ENCODE measurements around the gene MRS2.
"Not testable (repeated sequence)": the region's sequence is repeated elsewhere in the genome, so short reads cannot be mapped to it uniquely, and the experiment has no call there.

The MRS2 gene, protein sequence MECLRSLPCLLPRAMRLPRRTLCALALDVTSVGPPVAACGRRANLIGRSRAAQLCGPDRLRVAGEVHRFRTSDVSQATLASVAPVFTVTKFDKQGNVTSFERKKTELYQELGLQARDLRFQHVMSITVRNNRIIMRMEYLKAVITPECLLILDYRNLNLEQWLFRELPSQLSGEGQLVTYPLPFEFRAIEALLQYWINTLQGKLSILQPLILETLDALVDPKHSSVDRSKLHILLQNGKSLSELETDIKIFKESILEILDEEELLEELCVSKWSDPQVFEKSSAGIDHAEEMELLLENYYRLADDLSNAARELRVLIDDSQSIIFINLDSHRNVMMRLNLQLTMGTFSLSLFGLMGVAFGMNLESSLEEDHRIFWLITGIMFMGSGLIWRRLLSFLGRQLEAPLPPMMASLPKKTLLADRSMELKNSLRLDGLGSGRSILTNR

DNA sequence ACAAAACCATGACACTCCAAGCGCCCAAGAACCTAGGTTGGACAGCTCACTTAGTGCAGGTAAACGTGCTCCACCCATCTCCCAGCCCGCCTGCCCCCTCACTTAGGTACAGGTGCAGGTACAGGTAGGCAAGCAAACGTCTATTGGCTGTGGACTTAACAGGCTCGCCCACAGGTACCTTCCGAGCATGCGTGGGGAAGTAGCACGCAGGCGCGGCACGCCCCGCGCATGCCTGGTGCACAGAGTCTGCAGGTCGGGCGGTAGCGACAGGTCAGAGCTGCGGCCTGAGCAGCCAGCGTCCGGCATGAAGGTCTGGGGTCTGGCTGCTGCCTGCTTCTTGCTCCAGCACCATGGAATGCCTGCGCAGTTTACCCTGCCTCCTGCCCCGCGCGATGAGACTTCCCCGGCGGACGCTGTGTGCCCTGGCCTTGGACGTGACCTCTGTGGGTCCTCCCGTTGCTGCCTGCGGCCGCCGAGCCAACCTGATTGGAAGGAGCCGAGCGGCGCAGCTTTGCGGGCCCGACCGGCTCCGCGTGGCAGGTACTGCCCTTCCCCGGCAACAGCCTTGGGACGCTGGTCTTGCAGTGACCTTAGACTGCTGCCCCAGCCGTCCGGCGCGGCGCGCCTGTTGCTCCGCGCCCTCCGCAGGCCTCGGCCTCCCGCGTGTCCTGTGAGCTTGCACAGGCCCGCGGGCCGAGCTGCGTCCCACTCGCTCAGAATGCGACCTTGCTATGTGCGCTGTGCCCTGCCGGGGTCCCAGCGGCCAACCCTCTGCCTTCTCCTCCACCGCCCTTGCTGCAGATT, at the start of gene MRS2:
Gene MRS2, plus strand, starts transcription at position 240 of the 804 bp plus-strand sequence. Its CDS starts 111 bp downstream, at position 351.
- DNase-seq: peak; percentile 98

DNA sequence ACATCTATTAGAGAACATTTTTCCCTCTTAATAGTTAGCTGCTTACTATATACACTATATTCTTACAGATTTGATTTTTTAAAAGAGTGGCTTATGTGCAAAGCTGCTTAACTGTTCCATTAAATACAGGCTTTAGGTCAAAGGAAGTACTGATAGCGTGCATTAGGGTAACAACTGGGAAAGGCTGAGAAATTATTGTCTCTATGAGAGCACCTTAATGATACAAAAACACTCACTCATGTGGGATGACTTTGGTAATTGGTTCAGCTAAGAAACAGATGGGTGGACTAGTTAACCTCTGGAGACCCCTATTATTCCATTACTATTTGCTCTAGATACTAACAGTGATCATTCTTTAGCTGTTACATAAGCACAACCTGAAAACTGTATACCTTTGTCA, 48.9 kb upstream of the MRS2 start:
- DNase-seq: no peak

DNA sequence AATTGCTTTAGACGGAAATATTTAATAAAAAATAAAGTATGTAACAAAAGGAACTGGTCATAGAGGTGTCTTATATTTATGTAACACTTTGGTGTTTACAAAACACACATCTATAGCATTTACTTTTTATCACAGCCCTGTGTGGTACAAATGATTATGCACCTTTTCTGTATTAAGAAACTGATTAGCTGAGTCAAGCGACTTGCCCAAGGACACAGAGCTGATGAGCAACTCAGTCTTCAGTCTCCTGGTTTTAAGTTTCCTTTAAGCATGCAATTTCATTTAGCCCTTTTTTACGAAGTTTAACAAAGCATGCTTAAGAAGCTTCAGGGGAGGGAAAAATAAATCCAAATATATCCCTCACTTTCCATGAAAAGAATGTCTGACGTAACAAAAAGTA, 47.3 kb upstream of the MRS2 start:
- DNase-seq: no peak

DNA sequence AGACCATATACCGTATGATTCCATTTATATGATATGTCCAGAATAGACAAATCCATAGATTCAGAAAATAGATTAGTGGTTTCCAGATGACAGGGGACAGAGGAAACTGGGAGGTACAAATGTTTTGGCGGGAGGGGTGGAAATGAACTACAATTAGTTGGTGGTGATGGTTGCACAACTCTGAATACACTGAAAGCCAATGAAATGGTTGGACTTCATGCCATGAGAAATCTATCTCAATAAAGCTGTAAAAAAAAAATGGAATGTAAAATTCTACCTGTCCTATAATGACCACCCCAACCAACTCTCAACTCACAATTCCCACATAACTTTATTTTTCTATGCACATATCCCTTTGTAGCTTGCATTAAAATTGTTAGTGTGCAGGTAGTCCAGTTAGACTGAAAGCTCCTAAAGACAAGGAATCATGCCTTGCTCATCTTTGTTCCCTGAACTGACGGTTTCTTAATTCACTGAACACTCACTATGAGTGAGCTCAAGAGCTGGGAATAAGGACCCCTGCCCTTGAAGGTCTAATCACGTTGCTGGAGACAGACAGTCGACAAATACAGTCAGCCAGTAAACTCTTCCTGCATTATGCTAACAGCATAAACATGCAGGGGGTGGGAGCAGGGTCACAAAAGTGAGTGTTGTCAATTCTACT, 46.3 kb upstream of the MRS2 start:
- DNase-seq: no peak

DNA sequence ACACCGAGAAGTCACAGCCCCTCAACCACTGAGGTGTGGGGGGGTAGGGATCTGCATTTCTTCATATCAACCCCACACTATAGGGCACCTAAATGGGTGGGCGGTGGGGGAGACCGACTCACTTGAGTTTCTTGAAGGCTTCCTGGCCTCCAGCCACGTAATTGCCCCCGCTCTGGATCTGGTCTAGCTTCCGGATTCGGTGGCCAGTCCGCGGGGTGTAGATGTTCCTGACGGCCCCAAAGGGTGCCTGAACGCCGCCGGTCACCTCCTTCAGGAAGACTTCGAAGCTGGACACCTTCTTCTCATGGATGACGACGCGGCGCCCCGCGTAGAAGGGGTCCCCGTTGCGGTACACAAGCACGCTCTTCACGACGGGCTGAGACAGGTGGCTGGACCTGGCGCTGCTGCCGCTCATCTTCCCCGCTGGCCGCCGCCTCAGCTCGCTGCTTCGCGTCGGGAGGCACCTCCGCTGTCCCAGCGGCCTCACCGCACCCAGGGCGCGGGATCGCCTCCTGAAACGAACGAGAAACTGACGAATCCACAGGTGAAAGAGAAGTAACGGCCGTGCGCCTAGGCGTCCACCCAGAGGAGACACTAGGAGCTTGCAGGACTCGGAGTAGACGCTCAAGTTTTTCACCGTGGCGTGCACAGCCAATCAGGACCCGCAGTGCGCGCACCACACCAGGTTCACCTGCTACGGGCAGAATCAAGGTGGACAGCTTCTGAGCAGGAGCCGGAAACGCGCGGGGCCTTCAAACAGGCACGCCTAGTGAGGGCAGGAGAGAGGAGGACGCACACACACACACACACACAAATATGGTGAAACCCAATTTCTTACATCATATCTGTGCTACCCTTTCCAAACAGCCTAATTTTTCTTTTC, 45.2 kb upstream of the MRS2 start, which contains the start of gene DCDC2:
Gene DCDC2, minus strand, starts transcription at position 724 of the 883 bp plus-strand sequence. Its CDS starts 309 bp downstream, at position 415.
- peak; percentile 81 for DNase-seq

DNA sequence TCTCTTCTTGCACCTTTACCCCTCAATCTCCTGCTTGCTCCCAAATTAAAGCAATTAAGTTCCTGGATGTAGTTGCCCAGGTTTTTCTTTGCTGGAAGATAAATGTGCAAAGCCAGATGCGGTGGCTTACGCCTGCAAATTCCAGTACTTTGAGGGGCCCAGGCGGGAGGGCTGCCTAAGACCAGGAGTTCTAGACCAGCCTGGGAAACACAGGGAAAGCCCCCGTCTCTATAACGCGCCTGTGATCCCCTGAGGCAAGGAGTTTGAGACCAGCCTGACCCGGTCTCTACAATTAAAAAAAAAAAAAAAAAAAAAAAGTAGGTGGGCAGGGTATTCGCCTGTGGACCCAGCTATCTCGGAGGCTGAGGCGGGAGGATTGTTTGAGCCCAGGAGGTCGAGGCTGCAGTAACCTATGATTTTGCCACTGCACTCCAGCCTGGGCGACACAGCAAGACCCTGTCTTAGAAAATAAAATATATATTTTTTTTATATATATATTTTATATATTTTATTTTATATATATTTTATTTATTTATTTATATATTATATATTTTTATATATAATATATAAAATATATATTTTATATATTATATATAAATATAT, 44.4 kb upstream of the MRS2 start:
- peak; percentile 64 for DNase-seq

DNA sequence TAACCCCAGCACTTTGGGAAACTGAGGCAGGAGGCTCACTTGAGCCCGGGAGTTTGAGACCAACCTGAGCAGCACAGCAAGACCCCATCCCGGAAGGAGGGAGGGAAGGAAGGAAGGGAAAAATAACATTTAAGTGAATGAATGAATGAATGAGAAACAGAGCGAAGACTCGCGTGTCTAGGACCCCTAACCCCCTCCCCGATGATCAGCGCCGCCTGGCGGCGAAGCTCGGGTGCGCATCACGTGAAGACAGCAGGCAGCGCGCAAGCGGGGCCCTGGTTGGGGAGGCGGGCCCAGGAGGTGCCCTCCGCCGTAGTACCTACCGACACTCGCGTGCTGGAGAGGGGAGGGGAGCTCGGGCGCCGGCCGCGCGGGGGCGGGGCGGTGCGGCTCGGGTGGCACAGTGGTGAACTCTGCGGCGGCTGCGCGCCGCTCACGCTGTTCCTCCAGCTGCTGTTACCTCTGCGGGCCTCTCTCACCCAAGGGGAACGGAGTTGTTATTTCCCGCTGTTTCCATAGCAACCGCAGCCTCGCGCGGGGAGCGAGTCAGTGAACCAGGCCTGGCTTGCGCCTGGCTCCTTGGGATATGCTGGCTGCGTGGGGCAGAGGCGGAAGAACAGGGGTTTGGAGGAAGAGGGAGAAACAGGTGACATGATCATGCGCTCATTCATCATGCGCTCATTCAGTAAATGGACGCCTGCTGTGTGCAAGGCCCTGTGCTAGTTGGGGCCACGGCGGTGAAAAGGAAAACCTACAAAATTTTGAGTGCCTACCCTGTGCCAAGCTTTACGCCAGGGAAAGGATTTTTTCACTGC, 42.9 kb upstream of the MRS2 start:
- DNase-seq: peak; percentile 90

DNA sequence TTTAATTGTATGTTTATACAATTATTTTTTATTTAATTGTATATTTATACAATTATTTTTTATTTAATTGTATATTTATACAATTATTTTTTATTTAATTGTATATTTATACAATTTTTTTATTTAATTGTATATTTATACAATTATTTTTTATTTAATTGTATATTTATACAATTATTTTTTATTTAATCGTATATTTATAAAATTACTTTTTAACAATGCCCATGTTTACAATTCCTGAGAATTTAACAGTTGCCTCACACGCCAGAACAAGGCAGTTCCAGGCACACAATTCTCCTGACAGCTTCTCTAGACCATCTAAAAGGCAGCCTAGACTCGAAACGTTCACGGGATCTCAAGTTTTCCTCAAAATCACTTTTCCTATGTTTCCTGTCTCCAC, 40.4 kb upstream of the MRS2 start:
- DNase-seq: not testable (repeated sequence)

DNA sequence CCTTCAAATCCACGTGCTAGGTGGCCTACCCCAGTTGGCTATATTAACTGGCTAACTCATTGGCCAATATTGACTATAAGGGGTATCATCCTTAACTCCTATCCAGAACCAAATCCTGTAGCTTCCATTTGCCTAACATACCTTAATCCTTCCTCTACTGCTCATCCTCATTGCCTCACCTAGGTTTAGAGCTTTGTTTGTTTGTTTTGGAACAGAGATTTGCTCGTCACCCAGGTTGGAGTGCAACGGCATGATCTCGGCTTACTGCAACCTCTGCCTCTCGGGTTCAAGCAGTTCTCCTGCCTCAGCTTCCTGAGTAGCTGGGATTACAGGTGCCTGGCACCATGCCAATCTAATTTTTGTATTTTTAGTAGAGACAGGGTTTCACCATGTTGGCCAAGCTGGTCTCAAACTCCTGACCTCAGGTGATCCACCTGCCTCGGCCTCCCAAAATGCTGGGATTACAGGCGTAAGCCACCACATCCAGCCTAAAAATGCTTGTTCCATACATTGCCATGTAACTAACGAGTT, 37.6 kb upstream of the MRS2 start:
- peak; percentile 65 for DNase-seq

DNA sequence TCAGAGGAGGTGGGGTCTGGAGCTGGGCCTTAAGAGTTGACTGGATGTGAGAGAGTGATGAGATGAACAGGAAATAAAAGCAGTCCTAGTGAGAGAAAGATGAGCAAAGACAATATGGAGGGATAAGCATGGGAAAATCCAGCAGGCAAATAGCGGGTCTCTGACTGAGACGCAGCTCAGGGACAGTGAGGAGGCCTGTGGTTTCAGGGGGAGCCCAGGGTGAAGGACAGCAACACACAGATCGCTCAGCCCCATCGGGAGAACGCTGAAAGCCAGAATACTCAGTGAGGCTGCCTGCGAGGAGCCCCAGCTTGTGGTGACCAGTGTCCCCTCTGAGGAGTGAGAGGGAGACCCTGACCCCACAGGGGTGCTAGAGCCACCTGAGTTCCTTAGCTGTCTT, 28.1 kb upstream of the MRS2 start:
- DNase-seq: no peak

DNA sequence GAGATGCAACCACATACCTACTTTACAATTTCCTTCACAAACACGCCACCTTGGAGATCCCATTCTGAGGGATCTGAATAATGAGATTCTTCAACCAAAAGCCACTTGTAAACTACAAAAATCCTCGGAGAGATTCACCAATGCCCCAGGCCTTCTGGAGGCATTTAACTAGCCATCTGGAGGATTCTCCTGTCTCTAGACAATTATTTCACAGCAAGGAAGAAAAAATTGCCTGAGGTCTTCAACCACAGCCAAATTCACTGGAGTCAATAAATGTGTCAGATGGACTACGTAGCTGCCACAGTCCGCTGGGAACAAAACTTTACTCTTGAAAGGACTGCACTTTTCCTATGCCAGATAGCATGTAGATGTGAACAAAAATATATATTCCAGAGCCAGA, 25.9 kb upstream of the MRS2 start:
- DNase-seq: no peak

DNA sequence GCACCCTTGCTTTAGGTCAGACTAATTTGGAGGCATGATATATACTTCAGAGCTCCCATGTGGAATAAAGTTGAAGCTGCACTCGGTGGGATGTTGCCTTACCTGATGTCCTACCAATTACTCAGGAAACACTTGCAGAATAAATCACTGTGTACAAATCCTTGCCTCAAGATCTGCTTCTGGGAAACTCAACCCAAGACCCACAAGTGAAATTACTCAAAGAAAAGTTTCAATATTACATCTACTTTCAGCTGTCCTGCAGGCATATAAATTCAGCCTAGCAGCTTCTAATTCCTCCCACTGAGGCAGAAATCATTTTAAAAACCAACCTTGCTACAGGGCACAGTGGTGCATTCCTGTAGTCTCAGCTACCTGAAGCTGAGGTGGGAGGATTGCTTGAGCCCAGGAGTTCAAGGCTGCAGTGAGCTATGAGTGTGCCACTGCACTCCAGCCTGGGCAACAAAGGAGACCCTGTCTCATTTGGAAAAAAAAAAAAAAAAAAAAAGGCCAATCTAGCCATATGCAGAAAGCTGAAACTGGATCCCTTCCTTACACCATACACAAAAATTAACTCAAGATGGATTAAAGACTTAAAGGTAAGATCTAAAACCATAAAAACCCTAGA, 24.2 kb upstream of the MRS2 start:
- DNase-seq: no peak

DNA sequence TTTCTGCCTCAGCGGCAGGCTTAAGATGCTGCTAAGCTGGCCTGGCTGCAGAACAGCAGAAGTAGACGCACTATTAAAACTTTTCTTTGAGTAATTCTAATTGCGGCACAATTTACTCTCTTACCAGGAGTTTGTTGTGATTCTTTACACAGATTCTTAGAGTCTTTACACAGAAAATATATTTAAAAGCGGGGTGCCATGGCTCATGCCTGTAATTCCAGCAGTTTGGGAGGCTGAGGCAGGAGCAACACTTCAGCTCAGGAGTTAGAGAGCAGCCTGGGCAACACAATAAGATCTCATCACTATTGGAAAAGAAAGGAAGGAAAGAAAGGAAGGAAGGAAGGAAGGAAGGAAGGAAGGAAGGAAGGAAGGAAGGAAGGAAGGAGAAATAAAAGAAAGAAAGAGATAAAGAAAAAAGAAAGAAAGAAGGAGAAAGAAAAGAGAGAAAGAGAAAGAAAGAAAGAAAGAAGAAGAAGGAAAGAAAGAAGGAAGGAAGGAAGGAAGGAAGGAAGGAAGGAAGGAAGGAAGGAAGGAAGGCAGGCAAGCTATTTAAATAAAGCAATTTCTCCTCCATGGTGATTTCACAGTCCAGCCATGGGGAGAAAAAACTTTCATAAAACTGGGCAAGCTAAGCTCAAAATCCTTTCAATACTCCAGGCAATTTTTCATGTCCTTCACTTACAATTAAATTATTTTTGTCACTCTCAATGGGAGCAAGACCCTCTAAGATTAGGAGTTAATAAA, 21.1 kb upstream of the MRS2 start:
- DNase-seq: no peak

DNA sequence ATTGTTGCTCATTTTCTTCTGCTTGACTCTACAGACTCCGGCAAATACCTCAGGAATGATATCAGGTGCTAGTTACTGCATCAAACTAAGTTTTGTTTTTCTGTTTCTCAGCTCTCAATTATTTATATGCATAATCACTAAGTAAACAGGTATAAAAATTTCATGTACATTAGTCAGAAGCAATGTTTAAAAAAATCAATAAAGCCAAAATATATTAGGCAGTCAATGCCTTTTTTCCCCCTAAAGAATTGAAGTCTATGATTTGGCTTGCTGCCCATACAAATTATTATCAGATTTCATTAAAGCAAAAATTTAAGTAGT, 20.6 kb upstream of the MRS2 start:
- DNase-seq: no peak

DNA sequence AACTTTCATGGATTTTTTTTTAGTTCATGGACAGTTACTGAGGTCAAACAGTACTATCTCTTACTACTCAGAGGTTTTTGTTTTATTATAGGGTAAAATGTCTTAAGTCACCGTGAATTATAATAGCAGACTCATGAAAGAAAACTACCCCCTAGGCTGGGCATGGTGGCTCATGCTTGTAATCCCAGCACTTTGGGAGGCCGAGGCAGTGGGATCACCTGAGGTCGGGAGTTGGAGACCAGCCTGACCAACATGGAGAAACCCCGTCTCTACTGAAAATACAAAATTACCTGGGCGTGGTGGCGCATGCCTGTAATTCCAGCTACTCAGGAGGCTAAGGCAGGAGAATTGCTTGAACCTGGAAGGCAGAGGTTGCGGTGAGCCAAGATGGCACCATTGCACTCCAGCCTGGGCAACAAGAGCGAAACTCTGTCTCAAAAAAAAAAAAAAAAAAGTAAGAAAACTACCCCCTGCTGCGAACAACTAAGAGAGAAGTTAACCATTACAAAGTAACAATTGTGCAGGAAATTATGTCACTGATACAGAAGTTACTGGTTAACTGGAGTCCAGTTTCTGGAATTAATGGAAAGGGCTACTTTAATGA, 19.7 kb upstream of the MRS2 start:
- DNase-seq: not testable (repeated sequence)

DNA sequence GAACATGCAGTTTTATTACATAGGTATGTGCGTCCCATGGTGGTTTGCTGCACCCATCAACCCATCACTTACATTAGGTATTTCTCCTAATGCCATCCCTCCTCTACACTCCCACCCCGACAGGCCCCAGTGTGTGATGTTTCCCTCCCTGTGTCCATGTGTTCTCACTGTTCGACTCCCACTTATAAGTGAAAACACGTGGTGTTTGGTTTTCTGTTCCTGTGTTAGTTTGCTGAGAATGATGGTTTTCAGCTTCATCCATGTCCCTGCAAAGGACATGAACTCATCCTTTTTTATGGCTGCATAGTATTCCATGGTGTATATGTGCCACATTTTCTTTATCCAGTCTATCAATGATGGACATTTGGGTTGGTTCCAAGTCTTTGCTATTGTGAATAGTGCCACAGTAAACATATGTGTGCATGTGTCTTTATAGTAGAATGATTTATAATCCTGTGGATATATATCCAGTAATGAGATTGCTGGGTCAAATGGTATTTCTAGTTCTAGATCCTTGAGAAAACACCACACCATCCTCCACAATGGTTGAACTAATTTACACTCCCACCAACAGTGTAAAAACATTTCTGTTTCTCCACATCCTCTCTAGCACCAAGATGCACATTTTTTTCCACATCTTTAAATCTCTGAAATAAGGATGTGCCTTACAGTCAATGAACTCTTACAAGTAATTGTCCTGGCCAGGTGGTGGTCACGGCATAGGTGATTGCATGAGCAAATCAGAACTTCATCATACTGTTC, 18.2 kb upstream of the MRS2 start:
- DNase-seq: not testable (repeated sequence)

DNA sequence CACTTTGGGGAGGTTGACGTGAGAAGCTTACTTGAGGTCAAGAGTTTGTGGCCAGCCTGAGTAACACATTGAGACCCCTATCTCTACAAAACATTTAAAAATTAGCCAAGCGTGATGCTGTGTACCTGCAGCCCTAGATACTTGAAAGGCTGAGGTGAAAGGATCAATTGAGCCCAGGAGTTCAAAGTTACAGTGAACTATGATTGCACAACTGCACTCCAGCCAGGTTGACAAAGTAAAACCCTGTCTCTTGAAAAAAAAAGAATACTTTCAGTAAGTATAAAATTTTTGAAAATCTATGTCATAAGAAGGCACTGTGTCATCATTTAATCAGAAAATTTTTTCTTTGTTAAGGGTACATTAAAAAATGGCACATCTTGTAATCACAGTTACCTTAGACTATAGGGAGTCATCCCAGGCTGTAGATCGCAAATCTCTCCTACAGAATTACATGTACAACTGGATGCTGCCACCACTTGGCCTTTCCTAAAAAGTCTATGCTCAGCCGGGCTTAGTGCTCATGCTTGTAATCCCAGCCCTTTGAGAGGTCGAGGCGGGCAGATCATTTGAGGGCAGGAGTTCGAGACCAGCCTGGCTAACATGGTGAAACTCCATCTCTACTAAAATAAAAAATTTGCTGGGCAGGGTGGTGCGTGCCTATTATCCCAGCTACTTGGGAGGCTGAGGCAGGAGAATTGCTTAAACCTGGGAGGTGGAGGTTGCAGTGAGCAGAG, 17.0 kb upstream of the MRS2 start:
- no peak for DNase-seq

DNA sequence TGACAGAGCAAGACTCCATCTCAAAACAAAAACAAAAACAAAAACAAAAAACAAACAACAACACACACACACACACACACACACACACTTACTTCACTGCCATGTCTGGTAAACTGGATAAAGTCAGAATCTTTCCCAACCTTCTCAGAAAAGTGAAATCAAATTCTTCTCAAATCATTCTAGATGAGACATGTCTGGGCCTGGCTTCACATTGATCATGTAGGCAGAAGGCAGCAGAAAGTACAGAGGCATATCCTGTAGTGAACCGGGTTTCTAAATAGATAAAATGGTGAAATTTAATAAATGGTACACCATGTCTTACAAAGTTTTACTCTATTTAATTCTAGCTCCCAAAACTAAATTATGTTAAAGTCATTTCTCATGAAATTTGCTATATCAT, 14.9 kb upstream of the MRS2 start:
- DNase-seq: no peak

Data from NCI-H2029 treated with DMSO at 0.1 percent for 48 hours (cell line).